Muscle of leg (tissue), 11 donors: ENCODE data around the gene MRPL2. TPM values are rescaled to one million over a fixed set of nuclear protein-coding genes. Genes with fewer than 3 reads are reported as not detected.

Experiments
- DNase-seq: peaks from one replicate; pipeline ENCODE4 v3.0.0; 2013
- H3K27ac ChIP-seq: one replicate; pipeline ENCODE4 v1.5.1; 2013; ENCODE audit warnings: mild to moderate bottlenecking, low read length, control low read depth
- H3K27me3 ChIP-seq: one replicate; pipeline ENCODE4 v1.6.1; 2013; ENCODE audit warnings: low read length; ENCODE audit not compliant: control insufficient read depth, insufficient read depth
- H3K36me3 ChIP-seq: one replicate; pipeline ENCODE4 v1.6.1; 2013; ENCODE audit warnings: low read length; ENCODE audit not compliant: control insufficient read depth, insufficient read depth
- H3K4me1 ChIP-seq: one replicate; pipeline ENCODE4 v1.6.1; 2013; ENCODE audit warnings: low read length; ENCODE audit not compliant: control insufficient read depth, insufficient read depth
- H3K4me3 ChIP-seq: one replicate; pipeline ENCODE4 v1.5.1; 2013; ENCODE audit warnings: low read length, control low read depth
- H3K9me3 ChIP-seq: replicated peaks from 2 replicates; pipeline ENCODE4 v1.6.1; 2013; ENCODE audit warnings: low read depth, low read length; ENCODE audit not compliant: control insufficient read depth
- WGBS: methylation state at CpG from one replicate; pipeline ENCODE4 v1.1.5; 2013; ENCODE audit warnings: missing lambda C conversion rate; ENCODE audit not compliant: insufficient coverage; 5-methylcytosine and 5-hydroxymethylcytosine counted together
- polyA plus RNA-seq, 8 donors: library from polyadenylated mRNA; unstranded; fragments of 120-200 nt; gene quantifications; one replicate each; pipeline versions ENCODE4 v1.2.1 to v1.2.3, GENCODE V29; 2013; ENCODE audit warnings: inconsistent platforms in 1 of 8, low replicate concordance in 1 of 8; ENCODE audit not compliant: insufficient read length in 8 of 8, insufficient read depth in 1 of 8
- total RNA-seq: library from RNA; stranded (reverse); fragments of 120-200 nt; gene quantifications from one replicate; pipeline ENCODE4 v1.2.4, GENCODE V29; 2013

Gene MRPL2
- total and polyA plus RNA-seq, 9 donors, result 27.6 to 55.1 (median 47.5) TPM

DNA sequence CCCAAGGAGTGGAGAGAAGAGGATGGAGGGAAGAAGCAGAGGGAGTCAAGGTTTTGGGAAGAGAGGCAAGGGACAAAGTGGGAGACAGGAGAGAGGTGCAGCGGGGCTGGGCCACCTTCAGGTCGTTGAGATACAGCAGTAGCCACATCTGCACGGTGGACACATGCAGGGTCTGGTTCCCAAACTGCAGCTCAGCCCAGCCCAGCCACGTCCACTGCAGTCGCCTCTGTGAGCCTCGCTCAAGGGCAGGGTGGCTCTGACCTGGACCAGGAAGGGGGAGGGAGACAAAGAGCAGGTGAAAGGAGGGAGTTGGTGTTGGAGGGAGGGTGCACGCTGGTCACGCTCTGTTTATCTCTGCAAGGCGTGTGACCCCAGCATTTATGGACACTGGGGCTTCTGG is 20.5 kb downstream of the MRPL2 start:
- H3K27me3 ChIP-seq, result no peaks in the 10 kb centered on the region
- H3K9me3 ChIP-seq, result no peaks in the 10 kb centered on the region
- no peak for DNase-seq
- H3K4me3 ChIP-seq, result no peak overlapping the region
- WGBS, result 83% methylated on average over 9 of the region's 9 CpGs
- H3K36me3 ChIP-seq, result peaks cover 84% of the 10 kb centered on the region
- no peak overlapping the region for H3K27ac ChIP-seq
- H3K4me1 ChIP-seq, result peaks cover 3% of the 10 kb centered on the region

DNA sequence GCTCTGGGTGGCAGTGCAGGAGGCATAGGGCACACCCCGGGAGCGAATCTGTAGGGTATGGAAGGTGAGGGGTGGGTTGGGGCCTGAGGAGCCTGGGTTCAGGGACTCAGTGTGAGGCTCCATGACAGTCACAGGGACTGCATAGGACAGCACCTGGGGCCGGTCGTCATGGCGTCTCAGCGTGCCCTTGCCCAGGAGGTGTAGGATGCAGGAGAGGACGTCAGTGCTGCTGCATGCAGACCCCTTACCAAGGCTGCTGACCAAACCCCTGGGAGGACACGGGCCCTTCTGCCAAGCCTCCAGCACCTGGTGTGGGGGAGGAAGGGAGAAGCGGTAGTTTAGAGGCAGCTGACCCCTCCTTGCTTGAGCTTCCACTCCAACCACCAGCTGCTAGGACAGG is 21.5 kb downstream of the MRPL2 start:
- 87% methylated on average over 7 of the region's 9 CpGs for WGBS
- Histone ChIP-seq H3K9me3 (no peaks in the 10 kb centered on the region), H3K4me3 (no peak overlapping the region), H3K36me3 (peaks cover 82% of the 10 kb centered on the region), H3K27ac (no peak overlapping the region), H3K27me3 (no peaks in the 10 kb centered on the region), H3K4me1 (peaks cover 3% of the 10 kb centered on the region)
- DNase-seq, result no peak

DNA sequence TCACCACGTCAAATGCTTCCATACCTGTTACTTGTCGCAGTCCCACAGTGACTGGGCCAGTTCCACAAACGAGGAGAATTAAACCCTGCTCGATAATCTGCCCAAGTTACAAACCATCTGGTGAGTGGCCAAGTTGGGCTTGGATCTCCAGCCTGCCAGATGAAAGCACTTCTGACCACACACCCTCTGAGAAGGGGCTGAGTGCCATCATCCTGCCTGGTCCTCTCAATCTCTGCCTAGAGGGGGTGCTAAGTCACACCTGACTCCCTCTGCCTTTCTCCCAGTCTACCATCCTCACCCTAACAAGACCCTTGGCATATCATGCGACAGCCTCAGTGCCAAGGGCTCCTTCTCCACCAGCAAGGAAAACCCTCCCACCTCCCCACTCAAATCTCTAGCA is 22.0 kb downstream of the MRPL2 start:
- H3K9me3 ChIP-seq, result no peaks in the 10 kb centered on the region
- H3K27me3 ChIP-seq, result no peaks in the 10 kb centered on the region
- no peak overlapping the region for H3K4me3 ChIP-seq
- peaks cover 3% of the 10 kb centered on the region for H3K4me1 ChIP-seq
- peaks cover 82% of the 10 kb centered on the region for H3K36me3 ChIP-seq
- no peak for DNase-seq
- no peak overlapping the region for H3K27ac ChIP-seq
- 87% methylated on average over 5 of the region's 5 CpGs for WGBS

DNA sequence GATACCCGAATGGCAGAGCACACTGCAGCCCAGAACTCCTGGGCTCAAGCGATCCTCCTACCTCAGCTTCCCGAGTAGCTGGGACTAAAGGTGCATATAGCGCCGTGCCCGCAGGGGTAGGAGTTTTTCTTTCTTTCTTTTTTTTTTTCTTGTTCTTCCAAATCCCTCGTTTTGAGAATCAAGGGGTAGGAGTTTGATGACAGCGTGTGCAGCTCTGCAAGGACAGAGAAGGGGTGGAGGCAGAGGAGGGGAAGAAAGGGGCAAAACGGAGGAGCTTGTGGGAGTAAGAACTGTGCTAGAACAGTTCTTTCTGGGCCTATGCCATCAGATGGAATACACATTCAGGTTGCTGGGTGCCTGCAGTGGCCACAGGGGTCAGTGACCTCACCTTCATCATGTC is 22.5 kb downstream of the MRPL2 start:
- Histone ChIP-seq H3K4me3 (no peak overlapping the region), H3K27ac (no peak overlapping the region), H3K36me3 (peaks cover 84% of the 10 kb centered on the region), H3K9me3 (no peaks in the 10 kb centered on the region), H3K4me1 (peaks cover 3% of the 10 kb centered on the region), H3K27me3 (no peaks in the 10 kb centered on the region)
- WGBS, result no CpG with 5 or more reads among the region's 9 CpGs
- DNase-seq, result no peak

DNA sequence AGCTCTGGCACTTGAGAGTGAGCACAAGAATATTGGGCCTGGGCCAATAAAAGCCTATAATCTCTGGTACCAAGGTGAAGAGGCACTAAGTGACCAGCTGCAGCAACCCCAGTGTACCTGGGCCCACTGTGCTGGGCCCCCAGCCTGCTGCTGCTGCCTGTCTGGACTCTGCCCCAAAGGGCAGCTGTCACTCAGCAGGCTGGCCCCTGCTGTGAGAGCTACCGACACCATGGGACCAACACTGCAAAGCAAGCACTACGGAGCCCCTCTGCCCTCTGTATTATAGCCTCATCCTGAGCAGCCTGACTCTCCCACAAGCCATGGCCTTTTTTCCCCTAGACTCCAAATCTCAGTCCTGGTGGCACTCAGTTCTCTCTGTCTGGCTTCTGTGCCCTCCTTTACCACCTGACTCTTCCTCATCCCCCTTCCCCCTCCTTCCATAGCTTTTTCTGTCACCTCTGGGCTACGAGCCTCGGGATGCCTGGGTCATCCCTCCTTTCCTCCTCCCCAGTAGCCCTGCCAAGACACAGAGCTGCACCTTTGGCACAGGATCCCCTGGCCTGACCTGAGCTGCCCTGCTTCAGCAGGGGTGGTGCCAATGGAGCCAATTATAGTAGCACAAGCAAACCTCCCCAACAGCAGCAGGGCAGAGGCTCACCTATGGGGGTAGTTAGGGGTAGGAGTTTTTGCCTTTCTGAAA is 23.6 kb downstream of the MRPL2 start:
- DNase-seq, result no peak

DNA sequence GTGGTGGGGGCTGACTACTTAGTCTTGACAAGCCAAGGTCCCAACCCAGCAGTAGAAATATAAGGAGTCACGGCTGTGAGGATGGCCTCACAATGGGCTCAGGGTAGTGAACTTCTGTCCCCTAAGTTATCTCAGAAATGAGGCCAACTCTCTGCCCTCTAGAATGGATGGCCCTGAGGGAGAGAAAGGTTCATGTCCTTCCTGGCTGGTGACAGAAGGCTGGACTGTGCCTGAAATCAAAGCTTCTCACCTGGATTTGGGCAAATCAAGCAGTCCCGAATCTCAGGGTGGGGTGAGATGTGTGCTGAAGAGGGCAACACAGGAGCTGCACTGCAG is 25.1 kb downstream of the MRPL2 start:
- Histone ChIP-seq H3K4me3 (no peak overlapping the region), H3K27me3 (no peaks in the 10 kb centered on the region), H3K9me3 (no peaks in the 10 kb centered on the region), H3K36me3 (peaks cover 80% of the 10 kb centered on the region), H3K4me1 (peaks cover 3% of the 10 kb centered on the region), H3K27ac (no peak overlapping the region)
- WGBS, result 83% methylated on average over 1 of the region's 2 CpGs
- DNase-seq, result no peak

More for the DNA sequence above, 23.6 kb downstream of the MRPL2 start:
- H3K4me3 ChIP-seq, result no peak overlapping the region
- no peak overlapping the region for H3K27ac ChIP-seq
- WGBS, result 73% methylated on average over 4 of the region's 4 CpGs
- H3K36me3 ChIP-seq, result peaks cover 82% of the 10 kb centered on the region
- H3K4me1 ChIP-seq, result peaks cover 3% of the 10 kb centered on the region
- H3K27me3 ChIP-seq, result no peaks in the 10 kb centered on the region
- no peaks in the 10 kb centered on the region for H3K9me3 ChIP-seq

DNA sequence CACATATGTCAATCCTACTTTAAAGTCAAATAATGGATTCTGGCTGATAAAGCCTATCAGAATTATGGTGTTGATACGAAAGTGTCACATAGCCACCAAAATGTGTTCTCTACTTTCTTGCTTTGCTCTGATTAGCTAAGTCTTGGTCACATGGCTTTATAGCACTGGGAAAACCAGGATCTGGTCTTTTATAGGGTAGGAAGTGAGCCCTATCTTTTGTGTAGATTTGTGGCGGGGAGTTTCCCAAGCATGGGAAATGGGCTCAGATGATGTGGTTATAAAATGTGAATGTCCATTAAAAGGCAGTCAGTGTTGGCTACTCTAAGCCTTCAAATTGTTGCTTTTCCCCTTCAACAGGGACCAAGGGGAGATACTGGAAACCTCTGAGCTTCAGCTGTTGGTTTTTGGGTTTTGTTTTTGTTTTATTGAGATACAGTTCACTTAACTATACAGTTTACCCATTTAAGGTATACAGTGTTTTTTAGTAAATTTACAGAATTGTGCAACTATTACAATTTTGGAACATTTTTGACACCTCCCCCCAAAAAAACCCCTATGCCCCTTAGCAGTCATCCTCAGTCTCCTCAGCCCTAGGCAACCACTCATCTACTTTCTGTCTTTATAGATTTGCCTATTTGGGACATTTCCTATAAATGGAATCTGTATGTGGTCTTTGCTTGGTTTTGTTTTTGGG is 25.6 kb downstream of the MRPL2 start:
- Histone ChIP-seq H3K4me3 (no peak overlapping the region), H3K4me1 (peaks cover 3% of the 10 kb centered on the region), H3K27me3 (no peaks in the 10 kb centered on the region), H3K9me3 (no peaks in the 10 kb centered on the region), H3K27ac (no peak overlapping the region), H3K36me3 (peaks cover 80% of the 10 kb centered on the region)
- 93% methylated on average over 2 of the region's 2 CpGs for WGBS
- DNase-seq, result no peak

DNA sequence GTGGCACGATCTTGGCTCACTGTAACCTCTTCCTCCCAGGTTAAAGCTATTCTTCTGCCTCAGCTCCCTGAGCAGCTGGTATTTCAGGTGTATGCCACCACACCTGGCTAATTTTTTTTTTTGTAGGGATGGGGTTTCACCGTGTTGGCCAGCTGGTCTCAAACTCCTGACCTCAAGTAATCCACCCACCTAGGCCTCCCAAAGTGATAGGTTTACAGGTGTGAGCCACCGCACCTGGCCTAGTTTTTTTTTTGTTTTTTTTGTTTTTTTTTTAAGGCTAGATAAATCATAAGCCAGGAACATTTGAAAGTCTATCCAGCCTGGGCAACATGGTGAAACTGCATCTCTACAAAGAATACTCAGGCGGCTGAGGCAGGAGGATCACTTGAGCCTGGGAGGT is 26.9 kb downstream of the MRPL2 start:
- peaks cover 78% of the 10 kb centered on the region for H3K36me3 ChIP-seq
- no peak overlapping the region for H3K27ac ChIP-seq
- WGBS, result 88% methylated on average over 1 of the region's 4 CpGs

DNA sequence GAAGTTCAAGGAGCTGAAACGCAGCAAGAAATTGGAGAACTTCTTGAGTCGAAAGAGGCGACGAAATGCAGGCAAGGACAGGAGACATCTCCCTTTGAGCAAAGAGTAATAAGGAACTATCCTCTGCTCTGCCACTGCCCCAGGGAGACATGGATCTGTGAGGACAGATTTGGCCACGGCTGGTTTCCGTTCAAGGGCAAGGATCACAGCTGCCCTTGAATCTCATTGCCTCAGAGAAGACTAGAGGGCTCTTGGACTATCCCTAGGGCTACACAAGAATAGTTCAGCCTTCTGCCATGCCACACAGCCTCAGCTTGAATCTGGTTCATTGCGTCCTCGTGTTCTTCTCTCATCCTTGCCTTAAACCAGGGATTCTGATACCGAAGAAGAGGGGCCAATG is 30.1 kb downstream of the MRPL2 start:
- Histone ChIP-seq H3K27me3 (no peaks in the 10 kb centered on the region), H3K27ac (no peak overlapping the region), H3K36me3 (peaks cover 84% of the 10 kb centered on the region), H3K4me3 (no peak overlapping the region), H3K4me1 (no peaks in the 10 kb centered on the region), H3K9me3 (no peaks in the 10 kb centered on the region)
- WGBS, result 92% methylated on average over 5 of the region's 9 CpGs
- no peak for DNase-seq

More for the DNA sequence above, 26.9 kb downstream of the MRPL2 start:
- H3K27me3 ChIP-seq, result no peaks in the 10 kb centered on the region
- DNase-seq, result no peak
- peaks cover 3% of the 10 kb centered on the region for H3K4me1 ChIP-seq
- no peaks in the 10 kb centered on the region for H3K9me3 ChIP-seq
- H3K4me3 ChIP-seq, result no peak overlapping the region

DNA sequence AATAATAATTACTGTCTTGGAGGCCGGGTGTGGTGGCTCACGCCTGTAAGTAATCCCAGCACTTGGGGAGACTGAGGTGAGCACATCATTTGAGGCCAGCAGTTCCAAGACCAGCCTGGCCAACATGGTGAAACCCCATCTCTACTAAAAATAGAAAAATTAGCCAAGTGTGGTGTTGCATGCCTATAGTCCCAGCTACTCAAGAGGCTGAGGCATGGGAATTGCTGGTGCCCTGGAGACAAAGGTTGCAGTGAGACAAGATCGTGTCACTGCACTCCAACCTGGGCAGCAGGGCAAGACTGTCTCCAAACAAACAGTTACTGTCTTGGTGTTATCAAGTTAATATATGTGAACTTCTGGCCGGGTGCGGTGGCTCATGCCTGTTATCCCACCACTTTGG is 32.9 kb downstream of the MRPL2 start:
- Histone ChIP-seq H3K9me3 (no peaks in the 10 kb centered on the region), H3K4me3 (no peak overlapping the region), H3K36me3 (peaks cover 67% of the 10 kb centered on the region), H3K27me3 (no peaks in the 10 kb centered on the region), H3K27ac (no peak overlapping the region), H3K4me1 (peaks cover 7% of the 10 kb centered on the region)
- no peak for DNase-seq
- WGBS, result 78% methylated on average over 1 of the region's 5 CpGs
